Neural progenitor cell (in vitro differentiated cells): ENCODE data around the gene GARIN1A.

Experiments used
- EZH2 ChIP-seq: fragments of 200-600 bp; sonication (generic); IDR thresholded peaks from 2 replicates; pipeline ENCODE4 v1.6.1; 2017; ENCODE audit warnings: antibody characterized with exemption, mild to moderate bottlenecking, moderate library complexity
- EZH2phosphoT487 ChIP-seq: fragments of 200-600 bp; sonication (generic); IDR thresholded peaks from 2 replicates; pipeline ENCODE4 v1.6.1; 2017; ENCODE audit warnings: antibody characterized with exemption
- TF ChIP-seq, protein P1 (sequence below): fragments of 200-600 bp; sonication (generic); IDR thresholded peaks from 2 replicates; pipeline ENCODE4 v1.5.1; 2017; ENCODE audit warnings: antibody characterized with exemption, mild to moderate bottlenecking

DNA sequence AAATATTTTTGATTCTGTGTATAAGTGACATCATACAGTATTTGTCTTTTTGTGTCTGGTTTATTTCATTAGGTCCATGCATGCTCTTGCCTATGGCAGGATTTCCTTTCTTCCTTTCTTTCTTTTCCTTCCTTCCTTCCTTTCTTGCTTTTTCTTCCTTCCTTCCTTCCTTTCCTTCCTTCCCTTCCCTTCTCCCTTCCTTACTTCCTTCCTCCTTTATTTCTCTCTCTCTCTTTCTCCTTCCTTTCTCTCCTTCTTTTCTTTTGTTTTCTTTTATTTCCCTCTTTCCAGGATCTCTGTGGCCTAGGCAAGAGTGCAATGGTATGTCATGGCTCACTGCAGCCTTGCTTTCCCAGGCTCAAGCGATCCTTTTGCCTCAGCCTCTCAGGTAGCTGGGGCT, 35.7 kb downstream of the GARIN1A start:
- no peak for TF ChIP-seq EZH2phosphoT487
- TF ChIP-seq, protein P1, sequence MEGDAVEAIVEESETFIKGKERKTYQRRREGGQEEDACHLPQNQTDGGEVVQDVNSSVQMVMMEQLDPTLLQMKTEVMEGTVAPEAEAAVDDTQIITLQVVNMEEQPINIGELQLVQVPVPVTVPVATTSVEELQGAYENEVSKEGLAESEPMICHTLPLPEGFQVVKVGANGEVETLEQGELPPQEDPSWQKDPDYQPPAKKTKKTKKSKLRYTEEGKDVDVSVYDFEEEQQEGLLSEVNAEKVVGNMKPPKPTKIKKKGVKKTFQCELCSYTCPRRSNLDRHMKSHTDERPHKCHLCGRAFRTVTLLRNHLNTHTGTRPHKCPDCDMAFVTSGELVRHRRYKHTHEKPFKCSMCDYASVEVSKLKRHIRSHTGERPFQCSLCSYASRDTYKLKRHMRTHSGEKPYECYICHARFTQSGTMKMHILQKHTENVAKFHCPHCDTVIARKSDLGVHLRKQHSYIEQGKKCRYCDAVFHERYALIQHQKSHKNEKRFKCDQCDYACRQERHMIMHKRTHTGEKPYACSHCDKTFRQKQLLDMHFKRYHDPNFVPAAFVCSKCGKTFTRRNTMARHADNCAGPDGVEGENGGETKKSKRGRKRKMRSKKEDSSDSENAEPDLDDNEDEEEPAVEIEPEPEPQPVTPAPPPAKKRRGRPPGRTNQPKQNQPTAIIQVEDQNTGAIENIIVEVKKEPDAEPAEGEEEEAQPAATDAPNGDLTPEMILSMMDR = no peak
- no peak for TF ChIP-seq EZH2
